ENCODE results near the gene ERCC5. TPM values are rescaled to one million over a fixed set of nuclear protein-coding genes. Genes with fewer than 3 reads are reported as not detected.

ERCC5 gene
- total RNA-seq, 6 experiments from 2014 or later, result 21.6 to 47.4 (median 29.2) TPM

DNA sequence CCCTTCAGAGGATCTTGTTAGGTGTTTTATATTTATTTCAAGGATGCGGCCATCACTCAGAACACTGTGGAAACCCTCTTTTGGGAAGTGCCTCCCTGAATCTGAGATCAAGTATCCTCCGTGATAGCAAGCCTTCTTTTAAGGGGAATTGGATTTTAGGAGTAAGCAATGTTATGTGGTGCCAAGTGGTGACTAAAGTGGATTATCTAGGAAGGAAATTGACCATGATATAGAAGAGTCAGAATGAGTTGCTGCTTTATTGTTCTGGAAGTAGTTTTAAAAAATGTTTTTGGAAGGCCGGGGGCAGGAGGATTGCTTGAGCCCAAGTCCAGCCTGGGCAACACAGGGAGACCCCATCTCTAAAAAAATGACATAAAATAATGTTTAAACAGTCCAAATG, 6.7 kb downstream of the ERCC5 start:
- intact Hi-C loops (cut with DNase I), result no loop called here
- H3K36me3 ChIP-seq, result peaks cover 0 to 37% (median 19%) of the 10 kb centered on the region in 4 donors
- no peaks in the 10 kb centered on the region for H3K9me3 ChIP-seq
- no peak for DNase-seq
- H3K27me3 ChIP-seq, result no peaks in the 10 kb centered on the region
- 77% methylated on average over 3 of the region's 3 CpGs for WGBS (ENCODE audit: insufficient coverage, low coverage, low lambda C conversion rate, missing lambda C conversion rate)
- H3K27ac ChIP-seq, result no peak overlapping the region
- peak in 1 of 4 donors; percentile 13 for ATAC-seq
- H3K4me1 ChIP-seq, result peaks cover 0 to 14% (median 5%) of the 10 kb centered on the region in 4 donors
- TF ChIP-seq POLR2A (IDR thresholded peaks at IDR 0.05), result no peak
- TF ChIP-seq, protein P1, sequence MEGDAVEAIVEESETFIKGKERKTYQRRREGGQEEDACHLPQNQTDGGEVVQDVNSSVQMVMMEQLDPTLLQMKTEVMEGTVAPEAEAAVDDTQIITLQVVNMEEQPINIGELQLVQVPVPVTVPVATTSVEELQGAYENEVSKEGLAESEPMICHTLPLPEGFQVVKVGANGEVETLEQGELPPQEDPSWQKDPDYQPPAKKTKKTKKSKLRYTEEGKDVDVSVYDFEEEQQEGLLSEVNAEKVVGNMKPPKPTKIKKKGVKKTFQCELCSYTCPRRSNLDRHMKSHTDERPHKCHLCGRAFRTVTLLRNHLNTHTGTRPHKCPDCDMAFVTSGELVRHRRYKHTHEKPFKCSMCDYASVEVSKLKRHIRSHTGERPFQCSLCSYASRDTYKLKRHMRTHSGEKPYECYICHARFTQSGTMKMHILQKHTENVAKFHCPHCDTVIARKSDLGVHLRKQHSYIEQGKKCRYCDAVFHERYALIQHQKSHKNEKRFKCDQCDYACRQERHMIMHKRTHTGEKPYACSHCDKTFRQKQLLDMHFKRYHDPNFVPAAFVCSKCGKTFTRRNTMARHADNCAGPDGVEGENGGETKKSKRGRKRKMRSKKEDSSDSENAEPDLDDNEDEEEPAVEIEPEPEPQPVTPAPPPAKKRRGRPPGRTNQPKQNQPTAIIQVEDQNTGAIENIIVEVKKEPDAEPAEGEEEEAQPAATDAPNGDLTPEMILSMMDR (IDR thresholded peaks at IDR 0.05), result no peak
- no peak overlapping the region for H3K4me3 ChIP-seq

DNA sequence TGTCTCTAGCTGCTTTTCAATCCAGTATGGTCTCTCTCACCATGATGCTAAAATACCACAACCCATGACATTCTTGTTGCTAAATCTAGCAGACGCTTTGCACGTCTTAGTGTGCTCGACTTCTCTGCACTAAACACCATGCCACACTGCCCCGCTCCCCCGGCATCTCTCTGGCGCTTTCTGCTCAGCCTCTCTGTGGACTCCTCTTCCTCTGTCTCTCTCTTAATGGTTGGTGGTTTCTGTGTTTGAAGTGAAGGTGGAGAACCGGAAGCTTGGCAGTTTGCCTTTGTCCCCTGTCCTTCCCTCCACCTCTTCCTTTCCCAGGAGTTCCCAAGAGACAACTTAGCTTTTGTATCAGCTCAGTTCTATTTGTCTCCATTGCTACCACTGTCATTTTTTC, 8.8 kb downstream of the ERCC5 start:
- Histone ChIP-seq H3K4me1 (no peaks in the 10 kb centered on the region), H3K9me3 (no peaks in the 10 kb centered on the region), H3K4me3 (no peak overlapping the region), H3K27ac (no peak overlapping the region), H3K36me3 (peaks cover 6 to 59% (median 28%) of the 10 kb centered on the region in 4 donors), H3K27me3 (no peaks in the 10 kb centered on the region)
- intact Hi-C loops (cut with DNase I), result no loop called here
- no peak for DNase-seq
- TF ChIP-seq POLR2A (IDR thresholded peaks at IDR 0.05), result no peak
- TF ChIP-seq, protein P1 (IDR thresholded peaks at IDR 0.05), result no peak
- ATAC-seq, result no peak
- WGBS (ENCODE audit: insufficient coverage, low coverage, low lambda C conversion rate, missing lambda C conversion rate), result 47% methylated on average over 7 of the region's 7 CpGs

DNA sequence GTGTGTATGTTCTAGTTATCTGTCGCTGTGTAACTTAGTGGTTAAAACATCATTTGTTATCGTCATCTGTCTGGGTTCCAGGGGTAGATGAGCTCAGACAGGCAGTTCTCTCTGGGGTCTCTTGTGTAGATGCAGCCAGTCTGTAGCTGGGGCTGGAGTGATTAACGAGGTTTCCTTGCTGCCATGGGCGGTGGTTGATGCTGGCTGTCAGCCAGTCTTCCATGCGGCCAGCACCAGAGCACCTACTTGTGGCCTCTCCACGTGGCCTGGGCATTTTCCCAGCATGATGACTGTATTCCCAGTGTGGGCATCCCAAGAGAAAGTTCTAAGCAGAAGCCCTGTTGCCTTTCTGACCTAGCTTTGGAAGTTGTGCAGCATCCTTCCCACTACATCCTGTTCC, 10.7 kb downstream of the ERCC5 start:
- H3K9me3 ChIP-seq, result no peaks in the 10 kb centered on the region
- ATAC-seq, result peak; percentile 65 to 89 (median 79)
- intact Hi-C loops (cut with DNase I), result no loop called here

DNA sequence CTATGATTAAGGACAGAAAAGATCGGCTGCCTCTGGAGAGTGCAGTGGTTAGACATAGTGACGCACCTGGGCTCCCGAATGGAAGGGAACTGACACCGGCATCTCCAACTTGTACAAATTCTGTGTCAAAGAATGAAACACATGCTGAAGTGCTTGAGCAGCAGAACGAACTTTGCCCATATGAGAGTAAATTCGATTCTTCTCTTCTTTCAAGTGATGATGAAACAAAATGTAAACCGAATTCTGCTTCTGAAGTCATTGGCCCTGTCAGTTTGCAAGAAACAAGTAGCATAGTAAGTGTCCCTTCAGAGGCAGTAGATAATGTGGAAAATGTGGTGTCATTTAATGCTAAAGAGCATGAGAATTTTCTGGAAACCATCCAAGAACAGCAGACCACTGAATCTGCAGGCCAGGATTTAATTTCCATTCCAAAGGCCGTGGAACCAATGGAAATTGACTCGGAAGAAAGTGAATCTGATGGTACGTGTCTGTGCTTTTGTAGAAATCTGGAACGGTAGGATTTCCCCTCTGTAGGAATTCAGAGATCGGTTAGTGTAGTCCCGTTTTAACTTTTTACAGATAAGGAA, 16.9 kb downstream of the ERCC5 start:
- Histone ChIP-seq H3K27ac (peak overlapping the region in 2 of 3 donors; percentile 19 to 25), H3K9me3 (no peaks in the 10 kb centered on the region), H3K4me3 (no peak overlapping the region), H3K4me1 (peaks cover 0 to 22% (median 10%) of the 10 kb centered on the region in 4 donors), H3K27me3 (no peaks in the 10 kb centered on the region), H3K36me3 (peaks cover 14 to 88% (median 48%) of the 10 kb centered on the region in 4 donors)
- ATAC-seq (peak in 3 of 4 donors; percentile 21 to 48 (median 31)), DNase-seq (no peak)
- TF ChIP-seq, protein P1 (IDR thresholded peaks at IDR 0.05), result no peak
- WGBS (ENCODE audit: insufficient coverage, low coverage, low lambda C conversion rate, missing lambda C conversion rate), result 53% methylated on average over 13 of the region's 13 CpGs
- intact Hi-C loops (cut with DNase I), result no loop called here

More for the DNA sequence above, 10.7 kb downstream of the ERCC5 start:
- Histone ChIP-seq H3K36me3 (peaks cover 7 to 76% (median 34%) of the 10 kb centered on the region in 4 donors), H3K4me3 (no peak overlapping the region), H3K27ac (no peak overlapping the region), H3K27me3 (no peaks in the 10 kb centered on the region), H3K4me1 (no peaks in the 10 kb centered on the region)
- WGBS (ENCODE audit: insufficient coverage, low coverage, low lambda C conversion rate, missing lambda C conversion rate), result 35% methylated on average over 6 of the region's 6 CpGs
- DNase-seq, result peak; percentile 57 to 67 (median 60)
- TF ChIP-seq POLR2A (IDR thresholded peaks at IDR 0.05), result no peak
- TF ChIP-seq, protein P1 (IDR thresholded peaks at IDR 0.05), result no peak
